ENCODE data around the gene BEST3. TPM values are rescaled to one million over a fixed set of nuclear protein-coding genes. Genes with fewer than 3 reads are reported as not detected.

The BEST3 gene
- total RNA-seq: 0.80 TPM
- long read RNA-seq, partial matches to known transcripts: 1 of 1 reads
- long read RNA-seq, other reads (novel, unspliced or antisense): 0 of 1 reads

- TF ChIP-seq CTCF (IDR thresholded peaks at IDR 0.05; ENCODE audit: borderline replicate concordance): no peak
- intact Hi-C loops (cut with micrococcal nuclease): no loop called here
Observed at GRCh38 chr12:69698769-69699540, at the start of gene BEST3. BEST3 (minus strand) TSS chr12:69699303; CDS start chr12:69697798, 1,505 bp downstream.

GRCh38 chr12:69744109-69744508 lies 45.0 kb upstream of the BEST3 start:
- no peak for TF ChIP-seq CTCF (IDR thresholded peaks at IDR 0.05; ENCODE audit: borderline replicate concordance)
- intact Hi-C loops (cut with micrococcal nuclease): no loop called here

More at GRCh38 chr12:69698769-69699540, at the start of gene BEST3:
- Histone ChIP-seq H3K4me3 (peak within 1 kb of the TSS; percentile 40), H3K36me3 (no peaks in the 10 kb centered on the region), H3K4me1 (peaks cover 2% of the 10 kb centered on the region), H3K27me3 (ENCODE audit: low read depth) (no peaks in the 10 kb centered on the region), H3K27ac (replicated peaks) (no peak within 1 kb of the TSS), H3K9me3 (replicated peaks) (no peaks in the 10 kb centered on the region)
- DNase-seq: no peak

GRCh38 chr12:69739287-69740191 lies 40.4 kb upstream of the BEST3 start:
- Histone ChIP-seq H3K36me3 (no peaks in the 10 kb centered on the region), H3K27ac (replicated peaks) (peak overlapping the region; percentile 86), H3K27me3 (ENCODE audit: low read depth) (peaks cover 7% of the 10 kb centered on the region), H3K9me3 (replicated peaks) (no peaks in the 10 kb centered on the region), H3K4me1 (peaks cover 31% of the 10 kb centered on the region), H3K4me3 (peak overlapping the region; percentile 91)
- TF ChIP-seq CTCF (IDR thresholded peaks at IDR 0.05; ENCODE audit: borderline replicate concordance): no peak
- intact Hi-C loops (cut with micrococcal nuclease): no loop called here
- peak; percentile 23 for DNase-seq

More at GRCh38 chr12:69744109-69744508, 45.0 kb upstream of the BEST3 start:
- no peak overlapping the region for H3K27ac ChIP-seq (replicated peaks)
- DNase-seq: no peak
- H3K4me1 ChIP-seq: peaks cover 35% of the 10 kb centered on the region
- peaks cover 4% of the 10 kb centered on the region for H3K27me3 ChIP-seq (ENCODE audit: low read depth)
- no peak overlapping the region for H3K4me3 ChIP-seq
- no peaks in the 10 kb centered on the region for H3K9me3 ChIP-seq (replicated peaks)
- no peaks in the 10 kb centered on the region for H3K36me3 ChIP-seq

- Histone ChIP-seq H3K27ac (replicated peaks) (peak within 1 kb of the TSS; percentile 86), H3K9me3 (replicated peaks) (no peaks in the 10 kb centered on the region), H3K4me1 (peaks cover 31% of the 10 kb centered on the region), H3K27me3 (ENCODE audit: low read depth) (peaks cover 7% of the 10 kb centered on the region), H3K4me3 (peak within 1 kb of the TSS; percentile 91), H3K36me3 (no peaks in the 10 kb centered on the region)
- peak; percentile 89 for DNase-seq
- peak; percentile 74 for TF ChIP-seq CTCF (IDR thresholded peaks at IDR 0.05; ENCODE audit: borderline replicate concordance)
- intact Hi-C loops (cut with micrococcal nuclease): no loop called here
Observed at GRCh38 chr12:69738351-69739286, 39.5 kb upstream of the BEST3 start, which contains the start of gene RAB3IP. RAB3IP (plus strand) TSS chr12:69738860; CDS start chr12:69755409, 16,549 bp downstream.

All from left ventricle myocardium inferior (tissue), 1 donor.